GM12892 (cell line): ENCODE measurements around the gene SWSAP1.
"Not testable (repeated sequence)": the region's sequence is repeated elsewhere in the genome, so short reads cannot be mapped to it uniquely, and the experiment has no call there.

ENCODE experiments used
- DNase-seq: peaks from one replicate; pipeline ENCODE4 v3.0.0; 2011; ENCODE audit not compliant: insufficient read length
- FAIRE-seq: peaks from 2 replicates; lab custom pipeline; 2011; peaks lifted over from hg19 to GRCh38; lab: Jason Lieb, UNC
- POLR2A ChIP-seq: IDR thresholded peaks from 2 replicates; pipeline ENCODE4 v1.6.1; 2011; ENCODE audit warnings: low read depth, low read length, control low read depth
- POLR2AphosphoS5 ChIP-seq: IDR thresholded peaks from 2 replicates; pipeline ENCODE4 v1.6.1; 2011; ENCODE audit warnings: low read depth, low read length, control low read depth
- TAF1 ChIP-seq: IDR thresholded peaks from 2 replicates; pipeline ENCODE4 v1.6.1; 2011; ENCODE audit warnings: low read depth, mild to moderate bottlenecking, control low read depth, low read length, borderline replicate concordance

Gene SWSAP1

GRCh38 chr19:11404588-11405222 is 30.2 kb downstream of the SWSAP1 start:
- no peak for TF ChIP-seq POLR2A
- TF ChIP-seq TAF1 = no peak
- TF ChIP-seq POLR2AphosphoS5 = no peak
- DNase-seq = no peak
- FAIRE-seq = no peak

- DNase-seq = no peak
- no peak for TF ChIP-seq TAF1
- TF ChIP-seq POLR2A = no peak
- no peak for TF ChIP-seq POLR2AphosphoS5
- FAIRE-seq = no peak
These were observed 31.6 kb downstream of the SWSAP1 start for GRCh38 chr19:11405846-11406643.

- not testable (repeated sequence) for FAIRE-seq, DNase-seq
These were observed 32.3 kb downstream of the SWSAP1 start for GRCh38 chr19:11406703-11407236.

GRCh38 chr19:11408591-11408990 is 34.1 kb downstream of the SWSAP1 start:
- TF ChIP-seq POLR2AphosphoS5 (no peak), POLR2A (no peak), TAF1 (no peak)
- DNase-seq = no peak
- FAIRE-seq = no peak

- no peak for DNase-seq
- no peak for FAIRE-seq
- TF ChIP-seq POLR2AphosphoS5 (no peak), TAF1 (no peak), POLR2A (no peak)
These were observed 36.2 kb downstream of the SWSAP1 start for GRCh38 chr19:11410682-11411081.

- DNase-seq (no peak), FAIRE-seq (no peak)
- TF ChIP-seq POLR2AphosphoS5 = no peak
- TF ChIP-seq TAF1 = no peak
- no peak for TF ChIP-seq POLR2A
These were observed 40.1 kb downstream of the SWSAP1 start for GRCh38 chr19:11414544-11414943.

GRCh38 chr19:11416346-11417052 is 42.0 kb downstream of the SWSAP1 start:
- FAIRE-seq = no peak
- no peak for TF ChIP-seq TAF1
- no peak for TF ChIP-seq POLR2A
- TF ChIP-seq POLR2AphosphoS5 = no peak
- DNase-seq = no peak

GRCh38 chr19:11418094-11418548 is 43.7 kb downstream of the SWSAP1 start:
- no peak for TF ChIP-seq POLR2A
- no peak for TF ChIP-seq POLR2AphosphoS5
- no peak for TF ChIP-seq TAF1
- no peak for DNase-seq
- no peak for FAIRE-seq

- TF ChIP-seq TAF1 (no peak), POLR2AphosphoS5 (no peak), POLR2A (no peak)
- no peak for FAIRE-seq
These were observed 44.4 kb downstream of the SWSAP1 start, which contains the start of gene RGL3 for GRCh38 chr19:11418549-11419506. TSS of gene RGL3 (minus strand) at chr19:11419314. CDS start at chr19:11419278, 36 bp downstream.

More at GRCh38 chr19:11418549-11419506, 44.4 kb downstream of the SWSAP1 start, which contains the start of gene RGL3:
- no peak for DNase-seq
